Gastrocnemius medialis (tissue), 4 donors: ENCODE data around the gene PPFIBP2.

Experiments
- POLR2A ChIP-seq, 2 donors: fragments of 450-650 bp; IDR thresholded peaks; one replicate each; pipeline ENCODE4 v1.6.1; 2017; ENCODE audit warnings: antibody characterized with exemption in 2 of 2, mild to moderate bottlenecking in 2 of 2, moderate library complexity in 2 of 2
- TF ChIP-seq, protein P1 (sequence below), 5 experiments: fragments of 450-650 bp in 3 of 5; fragments of 200-600 bp in 2 of 5; sonication (generic) in 2 of 5; IDR thresholded peaks in 4 of 5; conservative IDR thresholded peaks in 1 of 5; 1 replicate in 4 of 5; 2 replicates in 1 of 5; pipeline ENCODE4 v1.5.1; 2016 to 2019; ENCODE audit warnings: antibody characterized with exemption in 5 of 5, mild to moderate bottlenecking in 3 of 5, moderate library complexity in 3 of 5

DNA sequence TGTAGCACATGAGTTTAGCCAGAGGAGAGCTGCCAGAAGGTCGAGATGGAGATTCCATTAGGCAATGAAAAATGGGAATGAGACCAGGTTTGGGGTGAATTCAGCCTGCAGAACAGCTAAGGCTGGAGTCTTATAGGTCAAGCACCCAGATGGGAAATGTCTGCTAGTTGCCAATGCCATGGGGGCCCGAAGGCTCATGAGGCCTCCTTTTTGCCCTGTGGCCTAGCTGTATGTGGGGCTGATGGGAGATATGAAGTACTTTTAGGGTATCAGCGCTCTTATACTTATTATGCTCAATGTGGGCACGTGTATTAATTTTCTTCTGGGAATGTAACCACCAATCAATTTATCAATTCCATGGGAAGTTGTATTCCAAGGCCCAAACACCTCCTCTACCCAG lies 8.7 kb downstream of the PPFIBP2 start:
- TF ChIP-seq, protein P1, sequence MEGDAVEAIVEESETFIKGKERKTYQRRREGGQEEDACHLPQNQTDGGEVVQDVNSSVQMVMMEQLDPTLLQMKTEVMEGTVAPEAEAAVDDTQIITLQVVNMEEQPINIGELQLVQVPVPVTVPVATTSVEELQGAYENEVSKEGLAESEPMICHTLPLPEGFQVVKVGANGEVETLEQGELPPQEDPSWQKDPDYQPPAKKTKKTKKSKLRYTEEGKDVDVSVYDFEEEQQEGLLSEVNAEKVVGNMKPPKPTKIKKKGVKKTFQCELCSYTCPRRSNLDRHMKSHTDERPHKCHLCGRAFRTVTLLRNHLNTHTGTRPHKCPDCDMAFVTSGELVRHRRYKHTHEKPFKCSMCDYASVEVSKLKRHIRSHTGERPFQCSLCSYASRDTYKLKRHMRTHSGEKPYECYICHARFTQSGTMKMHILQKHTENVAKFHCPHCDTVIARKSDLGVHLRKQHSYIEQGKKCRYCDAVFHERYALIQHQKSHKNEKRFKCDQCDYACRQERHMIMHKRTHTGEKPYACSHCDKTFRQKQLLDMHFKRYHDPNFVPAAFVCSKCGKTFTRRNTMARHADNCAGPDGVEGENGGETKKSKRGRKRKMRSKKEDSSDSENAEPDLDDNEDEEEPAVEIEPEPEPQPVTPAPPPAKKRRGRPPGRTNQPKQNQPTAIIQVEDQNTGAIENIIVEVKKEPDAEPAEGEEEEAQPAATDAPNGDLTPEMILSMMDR (IDR thresholded peaks at IDR 0.05 in 4 of 5, conservative IDR thresholded peaks at IDR 0.05 in 1 of 5), result no peak
- TF ChIP-seq POLR2A (IDR thresholded peaks at IDR 0.05), result no peak
